ENCODE measurements around the gene UCHL3. TPM values are rescaled to one million over a fixed set of nuclear protein-coding genes. Genes with fewer than 3 reads are reported as not detected.

UCHL3 gene
- total RNA-seq, 2 experiments from 2014 or later = 24.8 to 25.4 TPM

GRCh38 chr13:75618308-75618707 lies 68.7 kb downstream of the UCHL3 start:
- POLR2A ChIA-PET = no interaction called here
- peaks cover 13% of the 10 kb centered on the region for H3K36me3 Mint-ChIP-seq
- H3K4me3 Mint-ChIP-seq = no peak overlapping the region
- no peak for ATAC-seq (ENCODE audit: low read depth)
- no peaks in the 10 kb centered on the region for H3K9me3 Mint-ChIP-seq
- peaks cover 2% of the 10 kb centered on the region for H3K4me1 Mint-ChIP-seq
- no peak overlapping the region for H3K27ac Mint-ChIP-seq
- H3K27me3 Mint-ChIP-seq = no peaks in the 10 kb centered on the region
- no peak for DNase-seq

DNA sequence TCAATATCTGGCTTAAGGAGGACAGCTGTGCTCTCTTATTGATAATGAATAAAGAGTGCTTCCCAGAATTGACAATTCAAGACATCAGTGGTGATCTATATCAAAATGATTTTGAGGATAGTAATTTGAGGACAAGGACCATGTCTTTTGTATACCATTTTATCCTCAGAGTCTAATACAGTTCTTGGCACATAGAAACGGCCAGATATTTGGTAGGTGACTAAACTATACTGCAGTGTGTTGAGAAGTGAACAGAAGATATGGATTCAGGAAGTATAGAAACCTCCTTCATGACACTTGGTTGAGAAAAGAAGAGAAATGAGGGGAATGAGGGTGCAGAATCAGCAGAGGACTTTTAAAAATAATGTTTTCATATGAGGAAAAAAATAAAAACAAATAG lies 70.4 kb downstream of the UCHL3 start:
- Mint-ChIP-seq H3K4me3 (no peak overlapping the region), H3K27me3 (no peaks in the 10 kb centered on the region), H3K36me3 (peaks cover 19% of the 10 kb centered on the region), H3K27ac (no peak overlapping the region), H3K4me1 (peaks cover 2% of the 10 kb centered on the region), H3K9me3 (peaks cover 1% of the 10 kb centered on the region)
- ATAC-seq (ENCODE audit: low read depth) (no peak), DNase-seq (no peak)
- POLR2A ChIA-PET = no interaction called here

DNA sequence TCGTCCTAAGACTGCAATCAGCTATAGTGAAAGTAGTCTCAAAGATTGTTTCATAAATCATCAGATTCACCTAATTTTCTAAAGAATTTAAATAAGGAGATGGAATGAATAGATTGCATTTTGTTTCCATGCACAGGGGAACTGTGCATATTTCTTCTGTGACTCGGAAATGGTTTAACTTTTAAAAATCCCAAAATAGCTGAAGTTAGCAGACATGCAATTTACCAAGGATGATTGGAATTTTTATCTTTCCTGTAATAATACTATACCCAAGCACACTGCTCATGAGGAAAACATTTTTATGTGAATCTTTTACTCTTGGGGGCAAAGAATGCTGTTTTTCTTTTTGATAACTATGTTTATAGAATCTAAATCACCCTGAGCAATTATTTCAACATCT lies 71.6 kb downstream of the UCHL3 start:
- H3K4me1 Mint-ChIP-seq = peaks cover 2% of the 10 kb centered on the region
- peaks cover 3% of the 10 kb centered on the region for H3K9me3 Mint-ChIP-seq
- H3K27me3 Mint-ChIP-seq = no peaks in the 10 kb centered on the region
- DNase-seq = no peak
- no peak overlapping the region for H3K27ac Mint-ChIP-seq
- POLR2A ChIA-PET = no interaction called here
- no peak for ATAC-seq (ENCODE audit: low read depth)
- H3K36me3 Mint-ChIP-seq = peaks cover 29% of the 10 kb centered on the region
- no peak overlapping the region for H3K4me3 Mint-ChIP-seq

- H3K4me1 Mint-ChIP-seq = no peaks in the 10 kb centered on the region
- no peak overlapping the region for H3K4me3 Mint-ChIP-seq
- ATAC-seq (ENCODE audit: low read depth) (no peak), DNase-seq (no peak)
- POLR2A ChIA-PET = no interaction called here
- no peaks in the 10 kb centered on the region for H3K27me3 Mint-ChIP-seq
- peaks cover 22% of the 10 kb centered on the region for H3K36me3 Mint-ChIP-seq
- no peak overlapping the region for H3K27ac Mint-ChIP-seq
- H3K9me3 Mint-ChIP-seq = peaks cover 3% of the 10 kb centered on the region
Observed at GRCh38 chr13:75628801-75629200, 79.2 kb downstream of the UCHL3 start.

- H3K27me3 Mint-ChIP-seq = peaks cover 19% of the 10 kb centered on the region
- DNase-seq (no peak), ATAC-seq (ENCODE audit: low read depth) (no peak)
- peaks cover 7% of the 10 kb centered on the region for H3K4me1 Mint-ChIP-seq
- POLR2A ChIA-PET = no interaction called here
- H3K9me3 Mint-ChIP-seq = no peaks in the 10 kb centered on the region
- no peak overlapping the region for H3K4me3 Mint-ChIP-seq
- H3K36me3 Mint-ChIP-seq = peaks cover 2% of the 10 kb centered on the region
- H3K27ac Mint-ChIP-seq = no peak overlapping the region
Observed at GRCh38 chr13:75633285-75633684, 83.7 kb downstream of the UCHL3 start.

DNA sequence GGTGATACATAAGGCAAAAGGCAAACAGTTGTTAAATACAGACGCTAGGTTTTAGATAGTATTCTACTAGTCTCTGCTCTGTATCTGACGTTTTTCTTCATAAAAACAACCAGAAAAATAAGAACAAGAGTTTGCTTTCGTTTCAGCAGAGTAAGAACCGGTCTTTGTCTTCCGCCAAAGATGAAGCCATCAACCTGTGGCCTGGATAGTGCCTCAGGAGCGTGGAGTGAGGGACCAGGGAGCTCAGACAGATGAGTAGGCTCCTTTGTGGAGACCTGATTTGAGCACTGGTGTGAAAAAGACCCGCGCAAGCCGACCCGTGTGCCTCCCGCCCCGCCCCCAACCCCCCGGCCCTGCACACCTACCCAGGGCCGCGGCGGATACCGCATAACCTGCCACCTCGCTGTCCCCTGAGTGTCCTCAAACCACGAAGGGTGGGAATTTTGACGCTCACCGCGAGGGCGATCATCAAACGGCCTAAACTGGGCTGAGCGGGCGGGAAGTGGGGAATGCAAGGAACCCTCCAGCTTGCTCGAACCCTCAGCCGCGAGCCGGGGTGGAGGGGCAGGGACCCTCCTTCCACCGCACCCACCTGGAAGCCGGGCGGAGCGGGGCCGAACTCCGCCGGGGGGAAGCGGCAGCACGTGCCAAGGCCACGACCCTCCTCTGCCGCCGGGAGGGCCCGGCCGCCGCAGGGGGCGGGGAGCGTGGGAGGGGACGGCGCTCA lies 85.7 kb downstream of the UCHL3 start:
- Mint-ChIP-seq H3K27me3 (peaks cover 30% of the 10 kb centered on the region), H3K9me3 (no peaks in the 10 kb centered on the region), H3K4me3 (peak overlapping the region; percentile 37), H3K27ac (no peak overlapping the region), H3K4me1 (peaks cover 7% of the 10 kb centered on the region), H3K36me3 (peaks cover 5% of the 10 kb centered on the region)
- POLR2A ChIA-PET = no interaction called here
- ATAC-seq (ENCODE audit: low read depth) (no peak), DNase-seq (no peak)

DNA sequence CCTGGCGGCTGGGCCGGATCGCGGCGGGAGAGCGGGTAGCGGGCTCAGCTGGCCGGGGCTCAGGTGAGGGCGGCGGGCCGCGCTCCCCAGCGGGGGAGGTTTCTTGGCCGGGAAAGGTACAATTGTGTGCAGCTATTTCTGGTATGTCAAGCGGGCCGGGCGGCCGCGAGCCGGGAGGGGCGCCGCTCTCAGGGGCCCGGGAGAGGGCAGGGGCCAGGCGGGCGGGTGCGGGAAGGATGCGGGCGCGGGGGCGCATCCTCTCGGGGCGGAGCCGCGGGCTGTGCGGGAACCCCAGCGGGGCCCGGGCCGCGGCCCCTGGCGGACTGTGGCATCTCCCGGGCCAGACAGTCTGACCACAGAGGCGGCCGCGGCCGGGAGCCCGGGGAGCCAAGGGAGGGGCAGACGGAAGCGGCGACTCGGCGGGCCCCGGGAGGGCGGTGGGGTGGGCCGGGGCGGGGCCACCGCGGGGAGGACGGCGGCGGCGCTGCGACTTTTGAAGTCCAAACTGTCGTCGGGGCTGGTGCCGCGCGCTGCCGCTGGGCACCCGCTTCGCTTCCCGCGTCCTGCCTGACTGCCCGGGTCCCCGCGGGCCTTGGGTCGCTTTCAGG lies 86.3 kb downstream of the UCHL3 start, which contains the start of gene LMO7:
Gene LMO7 (plus strand): TSS at position 503 of the 608 bp plus-strand sequence. CDS start 328 bp downstream, outside the sequence.
- H3K4me1 Mint-ChIP-seq = peaks cover 7% of the 10 kb centered on the region
- peak within 1 kb of the TSS; percentile 77 for H3K4me3 Mint-ChIP-seq
- ATAC-seq (ENCODE audit: low read depth) (peak; percentile 61), DNase-seq (peak; percentile 72)
- peaks cover 30% of the 10 kb centered on the region for H3K27me3 Mint-ChIP-seq
- H3K27ac Mint-ChIP-seq = peak within 1 kb of the TSS; percentile 67
- POLR2A ChIA-PET = no interaction called here
- no peaks in the 10 kb centered on the region for H3K9me3 Mint-ChIP-seq
- H3K36me3 Mint-ChIP-seq = peaks cover 7% of the 10 kb centered on the region

- Mint-ChIP-seq H3K27me3 (peaks cover 32% of the 10 kb centered on the region), H3K4me1 (peaks cover 9% of the 10 kb centered on the region), H3K27ac (peak overlapping the region; percentile 67), H3K36me3 (peaks cover 7% of the 10 kb centered on the region), H3K4me3 (peak overlapping the region; percentile 77), H3K9me3 (no peaks in the 10 kb centered on the region)
- POLR2A ChIA-PET = no interaction called here
- DNase-seq = peak; percentile 71
- ATAC-seq (ENCODE audit: low read depth) = peak; percentile 65
Observed at GRCh38 chr13:75636436-75637180, 87.0 kb downstream of the UCHL3 start.

DNA sequence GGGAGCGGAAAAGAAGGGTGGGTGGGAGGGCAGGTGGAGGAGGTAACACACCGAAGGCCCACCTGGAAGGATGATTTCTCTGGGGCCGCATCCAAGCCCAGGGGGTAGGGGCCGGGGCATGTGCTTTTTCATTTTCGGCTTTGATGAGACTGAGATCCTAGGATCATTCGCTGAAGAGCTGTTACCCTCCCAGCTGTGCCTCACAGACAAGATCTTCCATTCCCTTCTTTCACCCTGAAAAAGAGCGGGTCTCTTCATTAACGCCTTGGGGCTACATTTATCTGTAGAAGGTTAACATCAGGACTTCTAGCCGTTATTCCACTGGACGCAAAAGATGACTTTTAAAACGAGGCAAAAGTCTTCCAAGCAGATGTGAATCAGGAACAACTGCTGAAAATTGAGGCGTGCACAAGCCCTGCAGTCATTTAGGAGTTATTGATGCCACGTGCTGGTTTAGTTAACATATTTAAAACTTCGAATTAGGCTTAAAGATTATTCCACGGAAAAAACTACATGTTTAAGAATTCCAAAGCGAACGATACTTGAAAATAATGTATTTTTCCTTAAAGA lies 87.7 kb downstream of the UCHL3 start:
- POLR2A ChIA-PET = no interaction called here
- Mint-ChIP-seq H3K4me3 (peak overlapping the region; percentile 77), H3K27ac (no peak overlapping the region), H3K36me3 (peaks cover 7% of the 10 kb centered on the region), H3K9me3 (no peaks in the 10 kb centered on the region), H3K4me1 (peaks cover 9% of the 10 kb centered on the region), H3K27me3 (peaks cover 32% of the 10 kb centered on the region)
- no peak for ATAC-seq (ENCODE audit: low read depth)
- no peak for DNase-seq

GRCh38 chr13:75639454-75639853 lies 89.9 kb downstream of the UCHL3 start:
- Mint-ChIP-seq H3K36me3 (peaks cover 7% of the 10 kb centered on the region), H3K4me1 (peaks cover 9% of the 10 kb centered on the region), H3K4me3 (no peak overlapping the region), H3K9me3 (no peaks in the 10 kb centered on the region), H3K27me3 (peaks cover 28% of the 10 kb centered on the region), H3K27ac (no peak overlapping the region)
- DNase-seq (no peak), ATAC-seq (ENCODE audit: low read depth) (no peak)
- POLR2A ChIA-PET = no interaction called here

DNA sequence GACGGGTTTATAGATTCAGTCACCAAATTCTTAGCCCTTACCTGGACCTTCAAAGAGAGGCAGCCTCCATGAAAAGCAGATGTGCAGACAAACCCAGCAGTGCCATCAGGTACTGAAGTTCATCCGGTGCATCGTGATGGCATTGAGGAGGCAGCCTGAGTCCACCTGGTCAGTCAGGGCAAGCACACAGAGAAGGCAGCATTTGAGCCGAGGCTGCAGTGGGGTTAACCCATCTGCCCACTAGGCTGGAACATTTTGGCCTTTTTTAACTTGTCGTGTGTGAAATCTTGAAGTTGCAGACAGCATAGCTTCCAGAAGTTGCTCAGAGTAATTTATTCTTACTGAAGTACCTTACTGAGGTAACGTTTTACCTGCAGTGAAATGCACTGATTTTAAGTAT lies 91.4 kb downstream of the UCHL3 start:
- no peak for DNase-seq
- no peaks in the 10 kb centered on the region for H3K9me3 Mint-ChIP-seq
- no peak for ATAC-seq (ENCODE audit: low read depth)
- peaks cover 7% of the 10 kb centered on the region for H3K36me3 Mint-ChIP-seq
- POLR2A ChIA-PET = interaction anchor here (0.6 kb wide), 1 partner anchor 106 kb away, joined by 3 read pairs; no protein-coding TSS in a partner anchor
- H3K27me3 Mint-ChIP-seq = peaks cover 25% of the 10 kb centered on the region
- peaks cover 9% of the 10 kb centered on the region for H3K4me1 Mint-ChIP-seq
- no peak overlapping the region for H3K27ac Mint-ChIP-seq
- no peak overlapping the region for H3K4me3 Mint-ChIP-seq

- no peak overlapping the region for H3K4me3 Mint-ChIP-seq
- peaks cover 8% of the 10 kb centered on the region for H3K36me3 Mint-ChIP-seq
- no peak overlapping the region for H3K27ac Mint-ChIP-seq
- ATAC-seq (ENCODE audit: low read depth) (no peak), DNase-seq (no peak)
- H3K27me3 Mint-ChIP-seq = peaks cover 14% of the 10 kb centered on the region
- POLR2A ChIA-PET = no interaction called here
- H3K9me3 Mint-ChIP-seq = no peaks in the 10 kb centered on the region
- H3K4me1 Mint-ChIP-seq = peaks cover 2% of the 10 kb centered on the region
Observed at GRCh38 chr13:75643182-75643581, 93.6 kb downstream of the UCHL3 start.

DNA sequence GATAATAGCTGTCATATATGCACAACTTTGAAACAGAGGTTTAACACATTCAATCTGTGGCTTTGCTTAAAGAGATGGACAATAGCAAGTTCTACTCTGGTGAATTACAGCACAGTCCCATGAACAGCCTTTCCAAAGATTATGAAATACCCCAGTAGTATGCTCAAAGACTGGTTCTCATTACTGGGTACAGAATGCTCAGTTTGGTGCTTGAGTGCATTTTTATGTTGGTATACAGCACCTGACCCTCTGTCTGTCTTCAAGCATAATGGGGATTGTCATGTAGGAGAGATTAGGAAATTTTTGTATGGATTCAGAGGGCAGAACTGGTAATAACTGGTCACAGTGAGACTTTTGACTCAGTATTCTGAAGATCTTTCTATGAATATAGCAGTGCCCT lies 94.1 kb downstream of the UCHL3 start:
- Mint-ChIP-seq H3K4me1 (peaks cover 2% of the 10 kb centered on the region), H3K27ac (no peak overlapping the region), H3K36me3 (peaks cover 6% of the 10 kb centered on the region), H3K27me3 (peaks cover 9% of the 10 kb centered on the region), H3K9me3 (no peaks in the 10 kb centered on the region), H3K4me3 (no peak overlapping the region)
- DNase-seq (no peak), ATAC-seq (ENCODE audit: low read depth) (no peak)
- POLR2A ChIA-PET = no interaction called here
